Endothelial cell (in vitro differentiated cells): Measurements from ENCODE around the gene MAP1LC3B. TPM values are rescaled to one million over a fixed set of nuclear protein-coding genes. Genes with fewer than 3 reads are reported as not detected.

Experiments used
- DNase-seq: peaks from one replicate; pipeline ENCODE4 v3.0.0; 2021; ENCODE audit warnings: low spot score
- H3K27ac Mint-ChIP-seq: one replicate; pipeline ENCODE4 v1.8.0; 2021; ENCODE audit warnings: mixed read lengths, inconsistent platforms; ENCODE audit not compliant: unreplicated experiment
- H3K27me3 Mint-ChIP-seq: one replicate; pipeline ENCODE4 v1.8.0; 2021; ENCODE audit warnings: mild to moderate bottlenecking, moderate library complexity, mixed read lengths, inconsistent platforms; ENCODE audit not compliant: unreplicated experiment
- H3K36me3 Mint-ChIP-seq: one replicate; pipeline ENCODE4 v1.8.0; 2021; ENCODE audit warnings: mild to moderate bottlenecking, low read depth, mixed read lengths, inconsistent platforms; ENCODE audit not compliant: unreplicated experiment
- H3K4me1 Mint-ChIP-seq: one replicate; pipeline ENCODE4 v1.8.0; 2021; ENCODE audit warnings: mild to moderate bottlenecking, mixed read lengths, inconsistent platforms; ENCODE audit not compliant: unreplicated experiment
- H3K4me3 Mint-ChIP-seq: one replicate; pipeline ENCODE4 v1.8.0; 2021; ENCODE audit warnings: mild to moderate bottlenecking, mixed read lengths, inconsistent platforms; ENCODE audit not compliant: unreplicated experiment
- H3K9me3 Mint-ChIP-seq: one replicate; pipeline ENCODE4 v1.8.0; 2021; ENCODE audit warnings: mixed read lengths, inconsistent platforms; ENCODE audit not compliant: unreplicated experiment
- CTCF ChIP-seq: fragments of 200-600 bp; sonication (generic); IDR thresholded peaks from one replicate; pipeline ENCODE4 v1.5.0; 2021; ENCODE audit warnings: antibody characterized with exemption; ENCODE audit not compliant: unreplicated experiment
- total RNA-seq: library from RNA; stranded (reverse); fragmentation: NEBNext Ultra II Directional; extraction: Animal tissue kit (Norgen Biotek cat#: 25700); gene quantifications from one replicate; pipeline ENCODE4 v1.2.1, GENCODE V29; 2021; ENCODE audit not compliant: unreplicated experiment

MAP1LC3B gene
- total RNA-seq, 1 donor from 2014 or later: 71.6 TPM

- H3K4me3 Mint-ChIP-seq: no peak overlapping the region
- peaks cover 38% of the 10 kb centered on the region for H3K36me3 Mint-ChIP-seq
- no peak for DNase-seq
Observed at GRCh38 chr16:87412996-87413421, 20.9 kb downstream of the MAP1LC3B start.

DNA sequence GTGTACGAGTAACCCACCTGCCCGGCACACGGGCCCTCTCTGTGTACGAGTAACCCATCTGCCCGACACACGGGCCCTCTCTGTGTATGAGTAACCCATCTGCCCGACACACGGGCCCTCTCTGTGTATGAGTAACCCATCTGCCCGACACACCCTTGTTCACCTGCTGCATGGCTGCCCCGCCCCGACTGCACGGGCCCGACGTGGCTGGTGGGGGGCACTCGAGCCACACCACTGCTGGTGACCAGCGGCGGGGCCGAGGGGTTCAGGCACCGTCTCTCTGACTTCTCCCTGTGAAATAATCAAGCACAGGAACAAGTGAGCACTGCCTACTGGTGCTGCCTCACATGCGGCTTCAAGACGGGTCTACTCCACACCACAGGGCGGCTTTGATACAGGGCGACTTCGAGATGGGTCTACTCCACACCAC lies 22.1 kb downstream of the MAP1LC3B start:
- H3K4me1 Mint-ChIP-seq: no peaks in the 10 kb centered on the region

More at GRCh38 chr16:87412996-87413421, 20.9 kb downstream of the MAP1LC3B start:
- peak overlapping the region; percentile 64 for H3K27ac Mint-ChIP-seq
- no peak for TF ChIP-seq CTCF
- no peaks in the 10 kb centered on the region for H3K9me3 Mint-ChIP-seq
- H3K27me3 Mint-ChIP-seq: peaks cover 6% of the 10 kb centered on the region
- H3K4me1 Mint-ChIP-seq: no peaks in the 10 kb centered on the region

DNA sequence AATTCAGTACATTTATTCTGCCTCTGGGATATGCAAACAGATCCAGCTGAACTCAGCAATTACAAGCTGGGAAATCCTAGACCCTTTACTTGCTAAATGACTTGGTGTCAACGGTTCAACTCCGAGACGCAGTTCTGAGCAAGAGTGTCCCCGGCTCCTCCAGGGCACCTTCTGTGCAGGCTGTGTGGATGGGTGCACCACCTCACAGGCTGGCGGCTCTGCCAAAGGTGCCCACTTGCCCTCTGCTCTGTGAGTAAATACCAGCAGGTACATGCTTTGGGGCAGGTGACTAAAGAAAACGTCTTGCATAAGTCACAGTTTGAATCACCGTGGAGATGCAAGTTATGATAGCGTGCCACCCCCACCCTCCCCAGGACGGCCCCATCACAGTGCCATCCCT lies 23.3 kb downstream of the MAP1LC3B start:
- Mint-ChIP-seq H3K27me3 (peaks cover 6% of the 10 kb centered on the region), H3K36me3 (peaks cover 39% of the 10 kb centered on the region), H3K4me1 (no peaks in the 10 kb centered on the region), H3K4me3 (no peak overlapping the region), H3K27ac (no peak overlapping the region), H3K9me3 (no peaks in the 10 kb centered on the region)
- DNase-seq: no peak
- TF ChIP-seq CTCF: no peak

More for the DNA sequence above, 22.1 kb downstream of the MAP1LC3B start:
- H3K9me3 Mint-ChIP-seq: no peaks in the 10 kb centered on the region
- H3K27me3 Mint-ChIP-seq: peaks cover 6% of the 10 kb centered on the region
- no peak for DNase-seq
- no peak for TF ChIP-seq CTCF
- H3K27ac Mint-ChIP-seq: no peak overlapping the region
- H3K36me3 Mint-ChIP-seq: peaks cover 38% of the 10 kb centered on the region
- no peak overlapping the region for H3K4me3 Mint-ChIP-seq

GRCh38 chr16:87416826-87417527 lies 24.8 kb downstream of the MAP1LC3B start:
- DNase-seq: no peak
- H3K9me3 Mint-ChIP-seq: no peaks in the 10 kb centered on the region
- no peak overlapping the region for H3K27ac Mint-ChIP-seq
- no peaks in the 10 kb centered on the region for H3K4me1 Mint-ChIP-seq
- TF ChIP-seq CTCF: peak; percentile 51
- peaks cover 38% of the 10 kb centered on the region for H3K36me3 Mint-ChIP-seq
- peaks cover 3% of the 10 kb centered on the region for H3K27me3 Mint-ChIP-seq
- no peak overlapping the region for H3K4me3 Mint-ChIP-seq

DNA sequence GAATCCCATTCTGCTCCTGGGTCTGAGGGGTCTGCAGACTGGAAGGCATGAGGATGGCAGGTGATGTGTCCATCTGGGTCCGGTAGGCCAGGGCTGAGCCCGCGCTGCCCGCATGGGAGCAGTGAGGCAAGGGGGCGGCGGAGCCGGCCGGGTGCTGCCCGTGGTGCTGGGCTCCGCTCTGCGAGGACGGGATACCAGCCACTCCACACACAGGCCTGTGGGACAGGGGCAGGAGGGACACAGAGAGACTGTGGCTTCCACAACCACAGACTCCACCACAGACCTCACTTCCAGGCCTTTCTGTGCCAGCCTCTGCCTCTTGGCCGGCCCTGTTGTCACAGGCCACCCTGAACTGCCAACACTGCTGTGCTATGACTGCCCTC lies 25.4 kb downstream of the MAP1LC3B start:
- no peaks in the 10 kb centered on the region for H3K9me3 Mint-ChIP-seq
- H3K4me1 Mint-ChIP-seq: no peaks in the 10 kb centered on the region
- no peak for TF ChIP-seq CTCF
- H3K27ac Mint-ChIP-seq: no peak overlapping the region
- peaks cover 3% of the 10 kb centered on the region for H3K27me3 Mint-ChIP-seq
- H3K4me3 Mint-ChIP-seq: no peak overlapping the region
- no peak for DNase-seq
- peaks cover 36% of the 10 kb centered on the region for H3K36me3 Mint-ChIP-seq
